A549 (cell line): ENCODE data around the gene SRR.

Source experiments
- CTCF ChIP-seq: fragments of >200 bp; sonication (Bioruptor Twin); formaldehyde crosslinking; IDR thresholded peaks from 3 replicates; pipeline ENCODE4 v1.5.1; 2016
- ESRRA ChIP-seq: fragments of 150-350 bp; IDR thresholded peaks from 2 replicates; pipeline ENCODE4 v1.6.1; 2014; ENCODE audit warnings: mild to moderate bottlenecking, low read length, borderline replicate concordance
- PBX3 ChIP-seq: IDR thresholded peaks from 2 replicates; pipeline ENCODE4 v1.6.1; 2012
- POLR2A ChIP-seq: IDR thresholded peaks from 2 replicates; pipeline ENCODE4 v1.6.1; 2012; ENCODE audit warnings: mild to moderate bottlenecking, low read length
- REST ChIP-seq: fragments of 200-600 bp; sonication (generic); IDR thresholded peaks from 2 replicates; pipeline ENCODE4 v1.6.1; 2016; ENCODE audit warnings: antibody characterized with exemption, mild to moderate bottlenecking, moderate library complexity

GRCh38 chr17:2266865-2267228 lies 36.9 kb upstream of the SRR start:
- TF ChIP-seq ESRRA (no peak), CTCF (no peak), REST (no peak), PBX3 (no peak), POLR2A (no peak)
